GM23338 (cell line): ENCODE results near the gene MAPK1. TPM values are rescaled to one million over a fixed set of nuclear protein-coding genes. Genes with fewer than 3 reads are reported as not detected.
"Not testable (repeated sequence)": the region's sequence is repeated elsewhere in the genome, so short reads cannot be mapped to it uniquely, and the experiment has no call there.

Experiments
- ATAC-seq: fragments of 200-7000 bp; cut with Tn5 transposase; 3 replicates; pipeline ENCODE4 v1.9.1; 2020
- DNase-seq: peaks from one replicate; pipeline ENCODE4 v3.0.0-alpha.2; 2015; ENCODE audit warnings: low spot score
- H2AFZ ChIP-seq: fragments of 200-600 bp; sonication (generic); 2 replicates; pipeline ENCODE4 v1.8.0; 2016; ENCODE audit warnings: antibody characterized with exemption, mild to moderate bottlenecking, moderate library complexity
- H3F3A ChIP-seq: fragments of 200-600 bp; sonication (generic); replicated peaks from 2 replicates; pipeline ENCODE4 v1.8.0; 2017; ENCODE audit warnings: antibody characterized with exemption, mixed run types, low read depth
- H3K27ac ChIP-seq: fragments of 200-600 bp; sonication (generic); 2 replicates; pipeline ENCODE4 v1.6.1; 2016; ENCODE audit warnings: low read depth
- H3K27me3 ChIP-seq: fragments of 200-600 bp; sonication (generic); 2 replicates; pipeline ENCODE4 v1.8.0; 2016; ENCODE audit warnings: mild to moderate bottlenecking, mixed run types, moderate library complexity; ENCODE audit not compliant: insufficient read depth
- H3K36me3 ChIP-seq: fragments of 200-600 bp; sonication (generic); 2 replicates; pipeline ENCODE4 v1.8.0; 2016; ENCODE audit warnings: mild to moderate bottlenecking; ENCODE audit not compliant: insufficient read depth
- H3K4me1 ChIP-seq: fragments of 200-600 bp; sonication (generic); 2 replicates; pipeline ENCODE4 v1.8.0; 2016; ENCODE audit warnings: mild to moderate bottlenecking, moderate library complexity; ENCODE audit not compliant: insufficient read depth
- H3K4me2 ChIP-seq: fragments of 200-600 bp; sonication (generic); 2 replicates; pipeline ENCODE4 v1.7.1; 2017; ENCODE audit warnings: mixed run types
- H3K4me3 ChIP-seq: fragments of 200-600 bp; sonication (generic); 2 replicates; pipeline ENCODE4 v1.6.1; 2016; ENCODE audit warnings: mixed run types
- H3K79me2 ChIP-seq: fragments of 200-600 bp; sonication (generic); replicated peaks from 2 replicates; pipeline ENCODE4 v1.8.0; 2017; ENCODE audit warnings: mild to moderate bottlenecking; ENCODE audit not compliant: insufficient read depth
- H3K9me2 ChIP-seq: fragments of 200-600 bp; sonication (generic); 2 replicates; pipeline ENCODE4 v1.8.0; 2017; ENCODE audit not compliant: insufficient read depth
- H4K20me1 ChIP-seq: fragments of 200-600 bp; sonication (generic); replicated peaks from 2 replicates; pipeline ENCODE4 v1.8.0; 2017; ENCODE audit warnings: mild to moderate bottlenecking; ENCODE audit not compliant: insufficient read depth
- H3K27ac Mint-ChIP-seq: 2 replicates; pipeline ENCODE4 v1.8.0; 2020; ENCODE audit warnings: inconsistent platforms, mild to moderate bottlenecking, moderate library complexity, mixed read lengths
- H3K27me3 Mint-ChIP-seq: 3 replicates; pipeline ENCODE4 v1.8.0; 2022; ENCODE audit warnings: low read depth, mild to moderate bottlenecking, moderate library complexity, mixed read lengths, inconsistent platforms; ENCODE audit not compliant: insufficient read depth, poor library complexity
- H3K36me3 Mint-ChIP-seq: 3 replicates; pipeline ENCODE4 v1.8.0; 2021; ENCODE audit warnings: low read depth, mild to moderate bottlenecking, inconsistent platforms, moderate library complexity, mixed read lengths
- H3K4me1 Mint-ChIP-seq: 3 replicates; pipeline ENCODE4 v1.8.0; 2020; ENCODE audit warnings: mild to moderate bottlenecking, inconsistent platforms, mixed read lengths
- H3K4me3 Mint-ChIP-seq: 3 replicates; pipeline ENCODE4 v1.8.0; 2021; ENCODE audit warnings: moderate library complexity, mild to moderate bottlenecking, inconsistent platforms, mixed read lengths
- H3K9me3 Mint-ChIP-seq: 3 replicates; pipeline ENCODE4 v1.8.0; 2020; ENCODE audit warnings: moderate library complexity, mild to moderate bottlenecking, inconsistent platforms, mixed read lengths
- CREB1 ChIP-seq: fragments of 250-450 bp; sonication (Bioruptor Pico); IDR thresholded peaks from 2 replicates; pipeline ENCODE4 v1.5.0; 2020; ENCODE audit warnings: low read depth, mild to moderate bottlenecking, moderate library complexity
- CTCF ChIP-seq, 2 experiments: fragments of 200-600 bp in 1 of 2; sonication (generic) in 1 of 2; conservative IDR thresholded peaks; 2 replicates each; pipeline versions ENCODE4 v1.5.1 to v1.6.1; 2016 to 2017; ENCODE audit warnings: antibody characterized with exemption in 2 of 2, low read depth in 2 of 2, mild to moderate bottlenecking in 2 of 2, moderate library complexity in 1 of 2
- EZH2 ChIP-seq: fragments of 200-600 bp; sonication (generic); IDR thresholded peaks from one replicate; pipeline ENCODE4 v1.8.0; 2017; ENCODE audit warnings: antibody characterized with exemption, mild to moderate bottlenecking, low read depth; ENCODE audit not compliant: unreplicated experiment
- EZH2phosphoT487 ChIP-seq: fragments of 200-600 bp; sonication (generic); IDR thresholded peaks from one replicate; pipeline ENCODE4 v1.8.1; 2018; ENCODE audit warnings: antibody characterized with exemption; ENCODE audit not compliant: unreplicated experiment
- JUNB ChIP-seq: IDR thresholded peaks from one replicate; pipeline ENCODE4 v1.6.1; 2016; ENCODE audit warnings: antibody characterized with exemption; ENCODE audit not compliant: unreplicated experiment
- NANOG ChIP-seq: IDR thresholded peaks from 2 replicates; pipeline ENCODE4 v1.6.1; 2016; ENCODE audit warnings: antibody characterized with exemption, borderline replicate concordance
- REST ChIP-seq: IDR thresholded peaks from one replicate; pipeline ENCODE4 v1.6.1; 2018; ENCODE audit warnings: antibody characterized with exemption; ENCODE audit not compliant: unreplicated experiment
- STAT1 ChIP-seq: IDR thresholded peaks from one replicate; pipeline ENCODE4 v1.6.1; 2016; ENCODE audit warnings: antibody characterized with exemption; ENCODE audit not compliant: unreplicated experiment
- ZNF462 ChIP-seq: fragments of 250-450 bp; sonication (Bioruptor Pico); IDR thresholded peaks from 2 replicates; pipeline ENCODE4 v1.5.0; 2020; ENCODE audit warnings: mild to moderate bottlenecking, moderate library complexity
- polyA plus RNA-seq: library from polyadenylated mRNA; unstranded; fragments of >200 nt; fragmentation: Nextera tagmentation; extraction: Ambion mirVana; gene quantifications from 2 replicates; pipeline ENCODE4 v1.2.1, GENCODE V29; 2016
- total RNA-seq: library from RNA; depleted of rRNA; stranded (reverse); fragments of >200 nt; shearing (Covaris generic); gene quantifications from 2 replicates; pipeline ENCODE4 v1.2.3, GENCODE V29; 2014

Gene MAPK1
- total and polyA plus RNA-seq, 2 experiments from 2014 or later, result 17.4 to 77.5 TPM

GRCh38 chr22:21802056-21802455 is 65.4 kb downstream of the MAPK1 start:
- H3K9me2 ChIP-seq, result no peaks in the 10 kb centered on the region
- no peak overlapping the region for H2AFZ ChIP-seq
- H3K36me3 ChIP-seq, result peaks cover 55% of the 10 kb centered on the region
- H3K4me3 ChIP-seq, result no peak overlapping the region
- H3K79me2 ChIP-seq, result no peaks in the 10 kb centered on the region; the same call in 1 of the 2 replicates
- no peak overlapping the region for H3K27ac ChIP-seq
- H3K27me3 ChIP-seq, result no peaks in the 10 kb centered on the region
- ATAC-seq, result no peak
- Mint-ChIP-seq H3K27me3 (peaks cover 3% of the 10 kb centered on the region), H3K36me3 (peaks cover 79% of the 10 kb centered on the region), H3K4me3 (no peak overlapping the region), H3K27ac (no peak overlapping the region), H3K9me3 (no peaks in the 10 kb centered on the region), H3K4me1 (no peaks in the 10 kb centered on the region)
- no peak overlapping the region for H3K4me2 ChIP-seq
- H3K4me1 ChIP-seq, result no peaks in the 10 kb centered on the region
- no peak for DNase-seq
- peaks cover 12% of the 10 kb centered on the region; the same call in 1 of the 2 replicates for H4K20me1 ChIP-seq
- no peaks in the 10 kb centered on the region for H3F3A ChIP-seq
- TF ChIP-seq EZH2phosphoT487 (no peak), STAT1 (no peak), ZNF462 (no peak), NANOG (no peak), CTCF (conservative IDR thresholded peaks at IDR 0.05; ENCODE audit: low read depth in 2 of 2) (no peak), JUNB (no peak), REST (no peak), CREB1 (CRISPR knock-in tag) (no peak), EZH2 (no peak)

- not testable (repeated sequence) for H2AFZ ChIP-seq, H3F3A ChIP-seq, H3K27ac Mint-ChIP-seq, H3K4me3 Mint-ChIP-seq, H3K27me3 ChIP-seq, H3K27me3 Mint-ChIP-seq, H3K9me2 ChIP-seq, H3K4me1 ChIP-seq, H3K4me3 ChIP-seq, H3K4me1 Mint-ChIP-seq, ATAC-seq, DNase-seq, H3K79me2 ChIP-seq, H3K4me2 ChIP-seq, H3K9me3 Mint-ChIP-seq, H3K27ac ChIP-seq
- H3K36me3 Mint-ChIP-seq, result peaks cover 78% of the 10 kb centered on the region
- peaks cover 12% of the 10 kb centered on the region; the same call in 1 of the 2 replicates for H4K20me1 ChIP-seq
- peaks cover 51% of the 10 kb centered on the region for H3K36me3 ChIP-seq
Measured at GRCh38 chr22:21801304-21801644, 66.2 kb downstream of the MAPK1 start.
